ENCODE results near the gene MEIS2.

The MEIS2 gene

GRCh38 chr15:37100109-37100965 lies at the start of gene MEIS2:
MEIS2 (minus strand) TSS chr15:37100549; CDS start chr15:37099466, 1,083 bp downstream.
- DNase-seq (ENCODE audit: low spot score): no peak

GRCh38 chr15:37149146-37149545 lies 48.8 kb upstream of the MEIS2 start:
- DNase-seq (ENCODE audit: low spot score): no peak

GRCh38 chr15:37148714-37149113 lies 48.4 kb upstream of the MEIS2 start:
- no peak for DNase-seq (ENCODE audit: low spot score)

GRCh38 chr15:37143351-37143750 lies 43.0 kb upstream of the MEIS2 start:
- no peak for DNase-seq (ENCODE audit: low spot score)

GRCh38 chr15:37142371-37142770 lies 42.0 kb upstream of the MEIS2 start:
- no peak for DNase-seq (ENCODE audit: low spot score)

GRCh38 chr15:37140531-37141058 lies 40.2 kb upstream of the MEIS2 start:
- DNase-seq (ENCODE audit: low spot score): no peak

GRCh38 chr15:37138591-37139215 lies 38.4 kb upstream of the MEIS2 start:
- DNase-seq (ENCODE audit: low spot score): no peak

GRCh38 chr15:37137221-37137620 lies 36.9 kb upstream of the MEIS2 start:
- no peak for DNase-seq (ENCODE audit: low spot score)

- DNase-seq (ENCODE audit: low spot score): no peak
Observed at GRCh38 chr15:37136666-37137065, 36.3 kb upstream of the MEIS2 start.

GRCh38 chr15:37135225-37135624 lies 34.9 kb upstream of the MEIS2 start:
- DNase-seq (ENCODE audit: low spot score): no peak

- no peak for DNase-seq (ENCODE audit: low spot score)
Observed at GRCh38 chr15:37134699-37135131, 34.4 kb upstream of the MEIS2 start.

GRCh38 chr15:37134244-37134643 lies 33.9 kb upstream of the MEIS2 start:
- no peak for DNase-seq (ENCODE audit: low spot score)

- no peak for DNase-seq (ENCODE audit: low spot score)
Observed at GRCh38 chr15:37133602-37134001, 33.3 kb upstream of the MEIS2 start.

GRCh38 chr15:37132826-37133417 lies 32.6 kb upstream of the MEIS2 start:
- DNase-seq (ENCODE audit: low spot score): no peak

GRCh38 chr15:37131621-37132020 lies 31.3 kb upstream of the MEIS2 start:
- no peak for DNase-seq (ENCODE audit: low spot score)

GRCh38 chr15:37130356-37130755 lies 30.0 kb upstream of the MEIS2 start:
- DNase-seq (ENCODE audit: low spot score): no peak

- no peak for DNase-seq (ENCODE audit: low spot score)
Observed at GRCh38 chr15:37125143-37125542, 24.8 kb upstream of the MEIS2 start.

GRCh38 chr15:37124331-37124730 lies 24.0 kb upstream of the MEIS2 start:
- no peak for DNase-seq (ENCODE audit: low spot score)

- DNase-seq (ENCODE audit: low spot score): no peak
Observed at GRCh38 chr15:37122703-37123102, 22.4 kb upstream of the MEIS2 start.

GRCh38 chr15:37121492-37121891 lies 21.1 kb upstream of the MEIS2 start:
- DNase-seq (ENCODE audit: low spot score): no peak

- no peak for DNase-seq (ENCODE audit: low spot score)
Observed at GRCh38 chr15:37117030-37117429, 16.7 kb upstream of the MEIS2 start.

GRCh38 chr15:37115538-37115937 lies 15.2 kb upstream of the MEIS2 start:
- DNase-seq (ENCODE audit: low spot score): no peak
